B cell (primary cell): Measurements from ENCODE around the gene CCDC97. TPM values are rescaled to one million over a fixed set of nuclear protein-coding genes. Genes with fewer than 3 reads are reported as not detected.

Source experiments
- ATAC-seq: fragments of 200-7000 bp; cut with Tn5 transposase; one replicate; pipeline ENCODE4 v1.10.0; 2021; ENCODE audit warnings: low read depth, mild to moderate bottlenecking, moderate number of reproducible peaks, moderate library complexity
- CTCF ChIA-PET: fragments of 350-600 bp; sonication (Branson Sonifier 250); formaldehyde crosslinking; loops from one replicate; lab custom pipeline; 2021; ENCODE audit warnings: antibody characterized with exemption, inconsistent platforms; lab: Charles Lee
- POLR2A ChIA-PET: fragments of 350-600 bp; sonication (Branson Sonifier 250); formaldehyde crosslinking; loops from one replicate; lab custom pipeline; 2021; ENCODE audit warnings: antibody characterized with exemption; lab: Charles Lee
- DNase-seq: peaks from one replicate; pipeline ENCODE4 v3.0.0; 2013
- H2AFZ ChIP-seq: 2 replicates; pipeline ENCODE4 v1.6.1; 2012; ENCODE audit warnings: mild to moderate bottlenecking, low read depth, low read length; ENCODE audit not compliant: insufficient read depth, poor library complexity, severe bottlenecking
- H3K27ac ChIP-seq, 2 donors: 1 replicate in 1 of 2; 2 replicates in 1 of 2; pipeline ENCODE4 v1.5.1; 2012 to 2013; ENCODE audit warnings: low read length in 2 of 2, mild to moderate bottlenecking in 2 of 2, moderate library complexity in 1 of 2
- H3K27me3 ChIP-seq, 4 experiments: fragments of 200-600 bp in 1 of 4; sonication (generic) in 1 of 4; replicated peaks in 1 of 4; 1 replicate in 2 of 4; 2 replicates in 2 of 4; pipeline versions ENCODE4 v1.6.1 to v1.7.0; 2013 to 2016; ENCODE audit warnings: low read length in 3 of 4, mild to moderate bottlenecking in 2 of 4, mixed read lengths in 1 of 4, moderate library complexity in 1 of 4; ENCODE audit not compliant: insufficient read depth in 4 of 4, control insufficient read depth in 3 of 4; ENCODE audit errors: control extremely low read depth in 1 of 4
- H3K36me3 ChIP-seq, 2 experiments: replicated peaks in 1 of 2; 1 replicate in 1 of 2; 2 replicates in 1 of 2; pipeline versions ENCODE4 v1.6.1 to v1.7.1; 2013; ENCODE audit warnings: low read length in 1 of 2; ENCODE audit not compliant: insufficient read depth in 2 of 2, control insufficient read depth in 1 of 2; ENCODE audit errors: control extremely low read depth in 1 of 2, extremely low read depth in 1 of 2
- H3K4me1 ChIP-seq, 2 donors: fragments of 200-600 bp in 1 of 2; sonication (generic) in 1 of 2; 1 replicate in 1 of 2; 2 replicates in 1 of 2; pipeline versions ENCODE4 v1.5.1 to v1.6.1; 2013 to 2017; ENCODE audit warnings: low read length in 2 of 2; ENCODE audit not compliant: control insufficient read depth in 2 of 2, insufficient read depth in 2 of 2
- H3K4me2 ChIP-seq: replicated peaks from 2 replicates; pipeline ENCODE3; 2012; ENCODE audit warnings: mild to moderate bottlenecking, low read depth, low read length; ENCODE audit not compliant: poor library complexity, severe bottlenecking
- H3K4me3 ChIP-seq, 5 experiments: fragments of 200-600 bp in 1 of 5; sonication (generic) in 1 of 5; 1 replicate in 3 of 5; 2 replicates in 2 of 5; pipeline versions ENCODE4 v1.5.1 to v1.7.0; 2011 to 2016; ENCODE audit warnings: low read length in 4 of 5, mild to moderate bottlenecking in 4 of 5, low read depth in 2 of 5, control low read depth in 1 of 5, moderate library complexity in 1 of 5; ENCODE audit not compliant: insufficient read depth in 1 of 5; ENCODE audit errors: control extremely low read depth in 1 of 5, extremely low read depth in 1 of 5
- H3K79me2 ChIP-seq: fragments of 200-600 bp; sonication (generic); one replicate; pipeline ENCODE4 v1.6.0; 2016; ENCODE audit warnings: low read length; ENCODE audit not compliant: control insufficient read depth, insufficient read depth
- H3K9ac ChIP-seq: fragments of 200-600 bp; sonication (generic); 2 replicates; pipeline ENCODE4 v1.6.1; 2017; ENCODE audit warnings: mild to moderate bottlenecking, low read length, moderate library complexity
- H3K9me3 ChIP-seq, 3 donors: one replicate each; pipeline versions ENCODE4 v1.6.1 to v1.7.1; 2013; ENCODE audit warnings: low read length in 2 of 3; ENCODE audit not compliant: control insufficient read depth in 2 of 3, insufficient read depth in 1 of 3; ENCODE audit errors: control extremely low read depth in 1 of 3
- H4K20me1 ChIP-seq: 2 replicates; pipeline ENCODE4 v1.6.0; 2012; ENCODE audit warnings: mild to moderate bottlenecking, low read length; ENCODE audit not compliant: insufficient read depth, control insufficient read depth, poor library complexity, severe bottlenecking
- H3K27ac Mint-ChIP-seq: one replicate; pipeline ENCODE4 v1.8.0; 2021; ENCODE audit warnings: mixed read lengths
- H3K27me3 Mint-ChIP-seq: one replicate; pipeline ENCODE4 v1.8.0; 2021; ENCODE audit warnings: mixed read lengths
- H3K4me1 Mint-ChIP-seq: one replicate; pipeline ENCODE4 v1.8.0; 2021; ENCODE audit warnings: mixed read lengths
- H3K4me3 Mint-ChIP-seq: one replicate; pipeline ENCODE4 v1.8.0; 2021; ENCODE audit warnings: mixed read lengths
- H3K9me3 Mint-ChIP-seq: one replicate; pipeline ENCODE4 v1.8.0; 2022; ENCODE audit warnings: mixed read lengths; ENCODE audit not compliant: insufficient read depth
- EZH2 ChIP-seq: IDR thresholded peaks from 2 replicates; pipeline ENCODE4 v1.6.1; 2012; ENCODE audit warnings: borderline replicate concordance, low read depth, mild to moderate bottlenecking, moderate library complexity, low read length; ENCODE audit not compliant: insufficient read depth, poor library complexity, severe bottlenecking
- WGBS: methylation state at CpG from one replicate; pipeline ENCODE4 v1.1.5; 2013; ENCODE audit warnings: missing lambda C conversion rate; ENCODE audit not compliant: insufficient coverage; 5-methylcytosine and 5-hydroxymethylcytosine counted together
- intact Hi-C: fragments of 100-400 bp; cut with micrococcal nuclease; formaldehyde crosslinking; loops from one replicate; pipeline ENCODE4 v1.10.0; 2022
- polyA plus RNA-seq: library from polyadenylated mRNA; depleted of rRNA; stranded (reverse); fragments of >200 nt; gene quantifications from 2 replicates; pipeline ENCODE4 v1.2.3, GENCODE V29; 2012
- total RNA-seq, 2 donors: library from RNA; stranded (reverse); fragments of 120-200 nt in 1 of 2; gene quantifications; 1 replicate in 1 of 2; 2 replicates in 1 of 2; pipeline versions ENCODE4 v1.2.3 to v1.2.4, GENCODE V29; 2013 to 2022
- TF ChIP-seq, protein P1 (sequence below): fragments of 200-600 bp; IDR thresholded peaks from one replicate; pipeline ENCODE4 v1.8.0; 2022; ENCODE audit warnings: antibody characterized with exemption, mild to moderate bottlenecking

Gene CCDC97
- total and polyA plus RNA-seq, 2 donors (not counting 1 experiment from before 2014, with no cell fraction given) = 16.3 to 68.3 TPM

DNA sequence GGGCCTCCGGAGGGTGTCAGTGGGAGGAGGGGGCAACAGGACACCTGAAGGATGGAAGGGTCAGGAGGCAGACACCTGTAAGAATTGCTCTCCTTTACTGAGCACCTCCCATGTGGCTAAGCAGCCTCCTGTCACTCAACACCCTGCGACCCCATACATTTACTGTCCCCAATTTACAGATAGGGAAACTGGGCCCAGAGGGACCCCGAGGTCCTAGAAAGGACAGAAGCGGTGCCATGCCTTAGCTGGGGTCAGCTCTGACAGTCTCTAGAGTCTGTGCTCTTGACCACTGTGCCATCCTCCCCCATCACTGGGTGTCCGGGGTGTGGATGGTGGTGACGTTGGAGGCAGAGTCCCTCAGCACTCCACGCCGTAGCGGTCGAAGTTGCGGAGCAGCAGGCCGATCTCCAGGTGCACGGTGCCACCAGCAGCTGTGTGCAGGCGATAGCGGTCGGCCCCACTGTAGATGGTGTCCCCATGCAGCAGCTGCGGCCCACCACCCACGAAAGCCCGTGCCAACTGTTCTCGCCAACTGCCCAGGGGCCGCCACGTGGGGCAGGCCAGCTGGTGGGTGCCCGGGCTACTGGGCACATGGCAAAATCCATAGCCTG lies 44.5 kb downstream of the CCDC97 start:
- Mint-ChIP-seq H3K9me3 (no peaks in the 10 kb centered on the region), H3K4me3 (peak overlapping the region; percentile 33), H3K4me1 (peaks cover 36% of the 10 kb centered on the region), H3K27ac (peak overlapping the region; percentile 83), H3K27me3 (no peaks in the 10 kb centered on the region)
- no peaks in the 10 kb centered on the region for H3K27me3 ChIP-seq
- ChIA-PET CTCF (interaction anchor here (0.6 to 7.6 kb wide), 9 partner anchors 10 to 221 kb away, joined by 3 to 130 read pairs (median 4); partner anchors contain the start of genes B9D2, CCDC97, CEACAM21 and DMAC2), POLR2A (interaction anchor here (1.2 to 5.0 kb wide), 2 partner anchors 10 to 27 kb away, joined by 4 to 69 read pairs; partner anchors contain the start of gene B9D2)
- H3K4me1 ChIP-seq = peaks cover 19 to 23% of the 10 kb centered on the region in 2 donors
- TF ChIP-seq, protein P1, sequence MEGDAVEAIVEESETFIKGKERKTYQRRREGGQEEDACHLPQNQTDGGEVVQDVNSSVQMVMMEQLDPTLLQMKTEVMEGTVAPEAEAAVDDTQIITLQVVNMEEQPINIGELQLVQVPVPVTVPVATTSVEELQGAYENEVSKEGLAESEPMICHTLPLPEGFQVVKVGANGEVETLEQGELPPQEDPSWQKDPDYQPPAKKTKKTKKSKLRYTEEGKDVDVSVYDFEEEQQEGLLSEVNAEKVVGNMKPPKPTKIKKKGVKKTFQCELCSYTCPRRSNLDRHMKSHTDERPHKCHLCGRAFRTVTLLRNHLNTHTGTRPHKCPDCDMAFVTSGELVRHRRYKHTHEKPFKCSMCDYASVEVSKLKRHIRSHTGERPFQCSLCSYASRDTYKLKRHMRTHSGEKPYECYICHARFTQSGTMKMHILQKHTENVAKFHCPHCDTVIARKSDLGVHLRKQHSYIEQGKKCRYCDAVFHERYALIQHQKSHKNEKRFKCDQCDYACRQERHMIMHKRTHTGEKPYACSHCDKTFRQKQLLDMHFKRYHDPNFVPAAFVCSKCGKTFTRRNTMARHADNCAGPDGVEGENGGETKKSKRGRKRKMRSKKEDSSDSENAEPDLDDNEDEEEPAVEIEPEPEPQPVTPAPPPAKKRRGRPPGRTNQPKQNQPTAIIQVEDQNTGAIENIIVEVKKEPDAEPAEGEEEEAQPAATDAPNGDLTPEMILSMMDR = peak; percentile 50
- no peak for TF ChIP-seq EZH2
- H2AFZ ChIP-seq = peak overlapping the region; percentile 66
- intact Hi-C loops = loop anchor here (1.0 kb wide), 2 partner anchors 10 to 46 kb away; partner anchors contain the start of gene B9D2
- peaks cover 42% of the 10 kb centered on the region for H4K20me1 ChIP-seq
- H3K36me3 ChIP-seq = peaks cover 0 to 5% of the 10 kb centered on the region in 2 experiments
- peak overlapping the region; percentile 51 to 71 for H3K27ac ChIP-seq
- no peak overlapping the region for H3K9ac ChIP-seq
- no peaks in the 10 kb centered on the region for H3K9me3 ChIP-seq
- peak overlapping the region; percentile 95 for H3K4me2 ChIP-seq
- ATAC-seq = no peak
- peaks cover 41% of the 10 kb centered on the region for H3K79me2 ChIP-seq
- 94% methylated on average over 20 of the region's 23 CpGs for WGBS
- DNase-seq = peak; percentile 56
- H3K4me3 ChIP-seq = peak overlapping the region in 1 of 5 experiments; percentile 12

DNA sequence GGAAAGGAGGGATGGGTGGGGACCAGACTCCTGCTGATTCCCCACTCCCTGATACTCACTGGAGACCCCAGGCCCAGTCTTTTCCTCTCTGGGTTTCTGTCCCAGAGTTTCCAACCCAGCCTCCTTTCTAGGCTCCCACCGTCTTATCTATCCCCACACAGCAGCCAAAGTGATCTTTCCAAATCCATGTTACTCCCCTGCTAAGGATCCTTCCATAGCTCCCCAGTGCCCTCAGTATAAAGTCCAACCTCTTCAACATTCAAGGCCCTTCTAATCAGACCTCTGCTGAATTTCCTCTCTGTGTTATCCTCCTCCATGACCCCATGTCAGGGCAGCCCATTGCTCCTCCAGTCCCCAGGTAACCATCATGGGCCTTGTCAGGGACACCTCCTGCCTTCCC lies 45.1 kb downstream of the CCDC97 start:
- Mint-ChIP-seq H3K27me3 (no peaks in the 10 kb centered on the region), H3K4me3 (peak overlapping the region; percentile 56), H3K9me3 (no peaks in the 10 kb centered on the region), H3K27ac (peak overlapping the region; percentile 83), H3K4me1 (peaks cover 31% of the 10 kb centered on the region)
- H4K20me1 ChIP-seq = peaks cover 36% of the 10 kb centered on the region
- DNase-seq (no peak), ATAC-seq (no peak)
- H3K27me3 ChIP-seq = no peaks in the 10 kb centered on the region
- ChIA-PET CTCF (interaction anchor here (0.6 to 7.6 kb wide), 9 partner anchors 9 to 221 kb away, joined by 3 to 130 read pairs (median 4); partner anchors contain the start of genes B9D2, CCDC97, CEACAM21 and DMAC2), POLR2A (interaction anchor here (0.5 to 5.0 kb wide), 3 partner anchors 9 to 952 kb away, joined by 4 to 69 read pairs (median 4); partner anchors contain the start of gene B9D2)
- H3K9ac ChIP-seq = no peak overlapping the region
- H2AFZ ChIP-seq = no peak overlapping the region
- intact Hi-C loops = no loop called here
- H3K79me2 ChIP-seq = peaks cover 40% of the 10 kb centered on the region
- no peak for TF ChIP-seq EZH2
- TF ChIP-seq, protein P1 = no peak
- no peak overlapping the region for H3K4me2 ChIP-seq
- no peaks in the 10 kb centered on the region for H3K36me3 ChIP-seq
- H3K4me3 ChIP-seq = no peak overlapping the region
- H3K9me3 ChIP-seq = no peaks in the 10 kb centered on the region
- peaks cover 13 to 17% of the 10 kb centered on the region in 2 donors for H3K4me1 ChIP-seq
- WGBS = 93% methylated on average over 1 of the region's 1 CpG
- no peak overlapping the region for H3K27ac ChIP-seq
